ENCODE results near the gene SUGP2. TPM values are rescaled to one million over a fixed set of nuclear protein-coding genes. Genes with fewer than 3 reads are reported as not detected.
"Not testable (repeated sequence)": the region's sequence is repeated elsewhere in the genome, so short reads cannot be mapped to it uniquely, and the experiment has no call there.

Gene SUGP2
- total RNA-seq, 2 donors from 2014 or later: 41.8 to 99.6 TPM

- DNase-seq (ENCODE audit: low spot score): peak; percentile 88
- no peaks in the 10 kb centered on the region for H3K27me3 ChIP-seq (replicated peaks; ENCODE audit: insufficient read depth)
- peak overlapping the region; percentile 76 to 84 for H3K27ac ChIP-seq
- H3K9me3 ChIP-seq: no peaks in the 10 kb centered on the region
- peaks cover 10% of the 10 kb centered on the region for H3K4me1 ChIP-seq (replicated peaks)
- 34% methylated on average over 10 of the region's 10 CpGs for WGBS
- no peak for TF ChIP-seq POLR2A (IDR thresholded peaks at IDR 0.05)
- TF ChIP-seq POLR2AphosphoS5 (IDR thresholded peaks at IDR 0.05): peak; percentile 84
- peak in 3 of 4 experiments; percentile 60 to 73 (median 62) for TF ChIP-seq CTCF (IDR thresholded peaks at IDR 0.05)
- intact Hi-C loops (cut with DNase I): no loop called here
- H3K4me3 ChIP-seq: no peak overlapping the region
- no peaks in the 10 kb centered on the region for H3K36me3 ChIP-seq
Observed at GRCh38 chr19:19026299-19026971, 6.9 kb downstream of the SUGP2 start.

GRCh38 chr19:19025861-19026260 lies 7.5 kb downstream of the SUGP2 start:
- Histone ChIP-seq H3K4me1 (replicated peaks) (peaks cover 10% of the 10 kb centered on the region), H3K27ac (peak overlapping the region; percentile 76 to 84), H3K36me3 (no peaks in the 10 kb centered on the region), H3K4me3 (no peak overlapping the region), H3K9me3 (no peaks in the 10 kb centered on the region), H3K27me3 (replicated peaks; ENCODE audit: insufficient read depth) (no peaks in the 10 kb centered on the region)
- DNase-seq (ENCODE audit: low spot score): no peak
- intact Hi-C loops (cut with DNase I): no loop called here
- TF ChIP-seq CTCF (IDR thresholded peaks at IDR 0.05) (no peak), POLR2A (IDR thresholded peaks at IDR 0.05) (no peak), POLR2AphosphoS5 (IDR thresholded peaks at IDR 0.05) (no peak)
- WGBS: 63% methylated on average over 11 of the region's 11 CpGs

- 65% methylated on average over 1 of the region's 1 CpG for WGBS
- H3K4me3 ChIP-seq; intact Hi-C loops (cut with DNase I); H3K9me3 ChIP-seq; DNase-seq (ENCODE audit: low spot score); H3K27ac ChIP-seq; H3K36me3 ChIP-seq; H3K27me3 ChIP-seq (replicated peaks; ENCODE audit: insufficient read depth): not testable (repeated sequence)
- H3K4me1 ChIP-seq (replicated peaks): peaks cover 10% of the 10 kb centered on the region
Observed at GRCh38 chr19:19023376-19023775, 9.9 kb downstream of the SUGP2 start.

GRCh38 chr19:19022380-19022961 lies 10.8 kb downstream of the SUGP2 start:
- intact Hi-C loops (cut with DNase I): no loop called here
- Histone ChIP-seq H3K27me3 (replicated peaks; ENCODE audit: insufficient read depth) (no peaks in the 10 kb centered on the region), H3K27ac (no peak overlapping the region), H3K9me3 (no peaks in the 10 kb centered on the region), H3K4me3 (no peak overlapping the region), H3K4me1 (replicated peaks) (peaks cover 10% of the 10 kb centered on the region), H3K36me3 (no peaks in the 10 kb centered on the region)
- WGBS: 70% methylated on average over 4 of the region's 4 CpGs
- TF ChIP-seq CTCF (IDR thresholded peaks at IDR 0.05): no peak
- no peak for TF ChIP-seq POLR2A (IDR thresholded peaks at IDR 0.05)
- no peak for TF ChIP-seq POLR2AphosphoS5 (IDR thresholded peaks at IDR 0.05)
- DNase-seq (ENCODE audit: low spot score): no peak

- Histone ChIP-seq H3K4me1 (replicated peaks) (peaks cover 4% of the 10 kb centered on the region), H3K4me3 (no peak overlapping the region), H3K27me3 (replicated peaks; ENCODE audit: insufficient read depth) (no peaks in the 10 kb centered on the region), H3K9me3 (no peaks in the 10 kb centered on the region), H3K36me3 (peaks cover 0 to 3% of the 10 kb centered on the region in 2 donors), H3K27ac (peak overlapping the region in 1 of 2 donors; percentile 13)
- TF ChIP-seq POLR2A (IDR thresholded peaks at IDR 0.05): no peak
- peak; percentile 40 for TF ChIP-seq POLR2AphosphoS5 (IDR thresholded peaks at IDR 0.05)
- 16% methylated on average over 3 of the region's 3 CpGs for WGBS
- intact Hi-C loops (cut with DNase I): no loop called here
- peak; percentile 29 for DNase-seq (ENCODE audit: low spot score)
Observed at GRCh38 chr19:19021115-19021514, 12.2 kb downstream of the SUGP2 start.

GRCh38 chr19:19010551-19010950 lies 22.8 kb downstream of the SUGP2 start:
- no peak overlapping the region for H3K4me3 ChIP-seq
- intact Hi-C loops (cut with DNase I): no loop called here
- H3K27ac ChIP-seq: no peak overlapping the region
- peaks cover 6 to 10% of the 10 kb centered on the region in 2 donors for H3K36me3 ChIP-seq
- no peaks in the 10 kb centered on the region for H3K4me1 ChIP-seq (replicated peaks)
- TF ChIP-seq POLR2AphosphoS5 (IDR thresholded peaks at IDR 0.05) (no peak), CTCF (IDR thresholded peaks at IDR 0.05) (no peak), POLR2A (IDR thresholded peaks at IDR 0.05) (no peak)
- 82% methylated on average over 5 of the region's 5 CpGs for WGBS
- DNase-seq (ENCODE audit: low spot score): no peak
- no peaks in the 10 kb centered on the region for H3K9me3 ChIP-seq
- no peaks in the 10 kb centered on the region for H3K27me3 ChIP-seq (replicated peaks; ENCODE audit: insufficient read depth)

Data from prostate gland (tissue), 2 donors.